ENCODE data around the gene KCNK3. TPM values are rescaled to one million over a fixed set of nuclear protein-coding genes. Genes with fewer than 3 reads are reported as not detected.
"Not testable (repeated sequence)": the region's sequence is repeated elsewhere in the genome, so short reads cannot be mapped to it uniquely, and the experiment has no call there.

The KCNK3 gene
- total and polyA plus RNA-seq, 5 experiments from 2014 or later = not detected

DNA sequence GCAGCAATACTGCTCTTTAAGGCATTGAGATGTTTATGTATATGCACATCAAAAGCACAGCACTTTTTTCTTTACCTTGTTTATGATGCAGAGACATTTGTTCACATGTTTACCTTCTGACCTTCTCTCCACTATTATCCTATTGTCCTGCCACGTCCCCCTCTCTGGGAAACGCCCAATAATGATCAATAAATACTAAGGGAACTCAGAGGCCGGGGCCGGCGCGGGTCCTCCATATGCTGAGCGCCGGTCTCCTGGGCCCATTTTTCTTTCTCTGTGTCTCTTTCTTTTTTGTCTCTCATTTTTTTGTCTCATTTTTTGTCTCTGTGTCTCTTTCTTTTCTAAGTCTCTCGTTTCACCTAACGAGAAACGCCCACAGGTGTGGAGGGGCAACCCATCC lies 57.9 kb downstream of the KCNK3 start:
- DNase-seq, H3K4me3 Mint-ChIP-seq, H3K27me3 Mint-ChIP-seq, H3K36me3 Mint-ChIP-seq, ATAC-seq, H3K9me3 Mint-ChIP-seq, H3K4me1 Mint-ChIP-seq, POLR2A ChIA-PET: not testable (repeated sequence)
- H3K27ac Mint-ChIP-seq = peak overlapping the region in 1 of 10 donors; percentile 22

DNA sequence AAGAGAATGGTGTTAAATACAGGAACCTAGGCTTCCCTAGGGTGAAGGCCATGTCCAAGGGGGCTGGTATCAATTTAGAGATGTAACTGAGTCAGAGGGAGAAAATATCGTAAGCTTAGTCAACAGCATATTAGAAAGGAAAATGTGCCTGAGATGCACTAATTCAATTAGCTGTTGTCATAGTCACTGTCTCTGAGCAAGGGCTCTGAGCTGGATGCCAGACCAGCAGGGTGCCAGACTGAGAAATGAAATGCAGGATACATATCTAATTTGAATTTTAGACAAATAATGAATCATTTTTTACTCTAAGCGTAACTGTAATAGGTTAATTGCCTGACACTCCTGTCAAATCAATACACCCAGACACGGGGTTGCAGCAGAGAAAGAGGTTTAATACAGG lies 60.1 kb downstream of the KCNK3 start:
- Mint-ChIP-seq H3K36me3 (no peaks in the 10 kb centered on the region), H3K27me3 (peaks cover 0 to 10% (median 0%) of the 10 kb centered on the region in 5 donors), H3K9me3 (no peaks in the 10 kb centered on the region), H3K4me1 (peaks cover 0 to 2% (median 0%) of the 10 kb centered on the region in 4 donors), H3K27ac (no peak overlapping the region), H3K4me3 (no peak overlapping the region)
- no peak for DNase-seq
- POLR2A ChIA-PET = no interaction called here
- no peak for ATAC-seq

DNA sequence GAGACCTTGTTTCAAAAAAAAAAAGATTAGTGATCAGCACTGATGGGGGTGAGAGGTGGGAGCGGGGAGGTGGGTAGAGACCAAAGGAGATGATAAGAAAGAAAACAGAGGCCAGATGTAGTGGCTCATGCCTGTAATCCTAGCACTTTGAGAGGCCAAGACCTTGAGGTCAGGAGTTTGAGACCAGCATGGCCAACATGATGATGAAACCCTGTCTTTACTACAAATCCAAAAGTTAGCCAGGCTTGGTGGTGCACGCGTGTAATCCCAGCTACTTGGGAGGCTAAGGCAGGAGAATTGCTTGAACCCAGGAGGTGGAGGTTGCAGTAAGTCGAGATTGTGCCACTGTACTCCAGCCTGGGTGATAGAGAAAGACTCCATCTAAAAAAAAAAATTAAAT lies 62.0 kb downstream of the KCNK3 start:
- Mint-ChIP-seq H3K36me3 (no peaks in the 10 kb centered on the region), H3K27me3 (peaks cover 0 to 10% (median 0%) of the 10 kb centered on the region in 5 donors), H3K4me3 (no peak overlapping the region), H3K27ac (no peak overlapping the region), H3K9me3 (no peaks in the 10 kb centered on the region), H3K4me1 (peaks cover 0 to 2% (median 0%) of the 10 kb centered on the region in 4 donors)
- POLR2A ChIA-PET = no interaction called here
- DNase-seq = no peak
- ATAC-seq = no peak

DNA sequence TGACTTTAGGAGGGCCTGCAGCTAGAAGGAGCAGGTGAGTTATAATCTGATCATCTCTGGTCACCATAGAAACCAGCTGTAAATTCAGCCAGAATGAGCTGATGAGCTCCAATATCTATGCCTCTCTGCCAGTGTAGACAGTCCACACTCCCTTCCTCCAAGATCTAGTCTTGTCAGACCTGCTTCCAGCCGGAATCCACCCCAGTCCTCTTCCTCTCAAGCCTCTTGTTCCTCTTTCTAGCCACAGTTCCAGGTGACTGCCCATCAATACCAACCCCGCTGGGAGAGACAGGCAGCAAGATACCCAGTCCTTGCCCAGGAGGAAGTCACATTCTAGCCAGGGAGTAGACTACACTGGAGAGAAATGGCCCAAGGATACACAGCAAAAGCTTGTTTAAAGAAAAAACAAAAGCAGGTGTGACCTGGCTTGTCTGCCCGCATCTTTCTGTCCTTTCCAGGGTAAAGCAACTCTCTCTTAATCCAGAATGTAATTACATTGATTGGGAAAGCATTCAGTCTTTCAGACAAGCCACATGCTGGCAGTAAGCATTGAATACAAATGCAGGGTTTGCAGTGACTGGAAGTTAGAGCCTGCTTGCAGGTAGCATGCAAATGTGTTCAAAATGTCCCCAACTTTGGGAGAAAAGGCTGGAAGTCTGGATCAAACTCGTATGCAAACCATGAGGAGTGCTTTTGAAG lies 62.6 kb downstream of the KCNK3 start:
- H3K27ac Mint-ChIP-seq = peak overlapping the region in 1 of 10 donors; percentile 32
- H3K4me1 Mint-ChIP-seq = peaks cover 0 to 2% (median 0%) of the 10 kb centered on the region in 4 donors
- DNase-seq = no peak
- no peaks in the 10 kb centered on the region for H3K9me3 Mint-ChIP-seq
- H3K4me3 Mint-ChIP-seq = no peak overlapping the region
- no peaks in the 10 kb centered on the region for H3K36me3 Mint-ChIP-seq
- no peak for ATAC-seq
- POLR2A ChIA-PET = no interaction called here
- peaks cover 0 to 10% (median 0%) of the 10 kb centered on the region in 5 donors for H3K27me3 Mint-ChIP-seq

DNA sequence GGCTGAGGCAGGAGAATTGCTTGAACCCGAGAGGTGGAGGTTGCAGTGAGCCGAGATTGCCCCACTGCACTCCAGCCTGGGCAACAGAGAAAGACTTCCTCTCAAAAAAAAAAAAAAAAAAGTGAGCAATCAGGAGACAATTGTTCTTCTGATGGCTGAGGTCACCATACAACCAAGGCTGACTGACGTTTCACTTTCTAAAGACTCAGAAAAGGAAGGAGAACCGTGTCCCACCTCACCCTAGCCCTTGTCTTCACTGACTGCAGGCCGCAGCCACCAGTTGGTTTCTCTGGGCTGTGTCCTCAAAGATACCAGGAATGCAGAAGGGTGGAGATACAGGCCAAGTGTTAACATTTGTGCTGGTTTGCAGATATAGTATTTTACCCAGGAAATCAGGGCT lies 63.8 kb downstream of the KCNK3 start:
- POLR2A ChIA-PET = no interaction called here
- Mint-ChIP-seq H3K27ac (no peak overlapping the region), H3K36me3 (no peaks in the 10 kb centered on the region), H3K4me1 (peaks cover 0 to 2% (median 0%) of the 10 kb centered on the region in 4 donors), H3K9me3 (no peaks in the 10 kb centered on the region), H3K27me3 (peaks cover 0 to 10% (median 0%) of the 10 kb centered on the region in 5 donors), H3K4me3 (no peak overlapping the region)
- ATAC-seq (no peak), DNase-seq (no peak)

DNA sequence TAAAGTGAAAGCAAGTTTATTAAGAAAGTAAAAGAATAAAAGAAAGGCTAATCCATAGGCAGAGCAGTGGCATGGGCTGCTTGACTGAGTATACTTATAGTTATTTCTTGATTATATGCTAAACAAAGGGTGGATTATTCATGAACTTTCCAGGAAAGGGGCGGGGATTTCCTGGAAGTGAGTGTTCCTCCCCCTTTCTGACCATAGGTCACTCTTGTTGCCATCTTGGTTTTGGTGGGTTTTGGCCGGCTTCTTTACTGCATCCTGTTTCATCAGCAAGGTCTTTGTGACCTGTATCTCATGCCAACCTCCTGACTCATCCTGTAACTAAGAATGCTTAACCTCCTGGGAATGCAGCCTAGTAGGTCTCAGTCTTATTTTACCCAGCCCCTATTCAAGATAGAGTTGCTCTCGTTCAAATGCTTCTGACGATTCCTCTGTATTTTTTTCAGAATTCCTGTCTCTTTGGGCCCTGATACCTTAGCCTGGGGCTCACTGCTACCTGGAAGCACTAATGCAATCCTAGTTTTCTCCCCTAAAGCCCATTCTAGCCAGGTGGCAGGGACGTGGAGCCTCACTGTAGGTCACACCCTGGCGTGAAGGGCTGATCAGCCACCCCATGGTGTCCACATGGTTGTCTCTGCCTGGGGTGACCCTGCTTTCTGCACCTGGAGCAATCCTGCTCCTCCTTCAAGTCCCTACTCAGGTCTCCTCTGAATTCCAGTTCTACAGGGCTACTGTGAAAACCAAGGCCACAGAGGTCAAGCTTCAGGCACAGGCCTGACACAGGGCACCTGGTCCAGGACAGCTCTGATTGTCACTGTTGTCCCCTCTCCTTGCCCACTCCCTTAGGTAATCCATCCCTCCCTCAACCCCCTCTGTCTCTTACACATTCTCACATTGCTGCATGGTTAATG lies 65.6 kb downstream of the KCNK3 start:
- H3K36me3 Mint-ChIP-seq = no peaks in the 10 kb centered on the region
- peaks cover 0 to 10% (median 0%) of the 10 kb centered on the region in 5 donors for H3K27me3 Mint-ChIP-seq
- no peaks in the 10 kb centered on the region for H3K9me3 Mint-ChIP-seq
- ATAC-seq = no peak
- peaks cover 0 to 5% (median 1%) of the 10 kb centered on the region in 4 donors for H3K4me1 Mint-ChIP-seq
- H3K4me3 Mint-ChIP-seq = no peak overlapping the region
- no peak overlapping the region for H3K27ac Mint-ChIP-seq
- POLR2A ChIA-PET = no interaction called here
- no peak for DNase-seq

DNA sequence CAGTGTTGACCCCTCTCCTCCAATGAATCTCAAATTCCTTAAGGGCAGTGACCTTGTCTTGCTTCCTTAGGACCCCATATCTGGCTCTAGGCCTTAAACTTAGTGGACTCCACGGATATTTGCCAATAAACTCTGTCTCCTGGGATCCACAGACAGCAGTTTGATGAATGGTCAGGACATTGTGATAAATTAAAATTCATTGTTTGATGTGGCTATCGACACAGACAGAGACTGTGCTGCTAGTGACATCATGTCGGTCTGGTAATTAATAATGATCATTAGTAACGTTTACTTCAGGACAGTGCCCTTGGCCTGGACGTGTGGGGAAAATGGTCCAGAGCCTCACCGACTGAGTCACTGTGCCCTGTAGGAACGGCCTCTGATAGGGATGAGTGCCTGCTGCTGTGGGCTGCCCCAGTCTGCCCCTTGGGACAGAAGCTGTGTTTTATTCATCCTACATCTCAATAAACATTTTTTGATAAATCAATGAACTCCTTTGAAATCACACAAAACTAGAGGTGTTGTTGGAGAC lies 66.3 kb downstream of the KCNK3 start:
- ATAC-seq = no peak
- no peak for DNase-seq
- Mint-ChIP-seq H3K27ac (peak overlapping the region in 1 of 10 donors; percentile 31), H3K27me3 (peaks cover 0 to 9% (median 0%) of the 10 kb centered on the region in 5 donors), H3K9me3 (no peaks in the 10 kb centered on the region), H3K4me3 (no peak overlapping the region), H3K4me1 (peaks cover 0 to 10% (median 4%) of the 10 kb centered on the region in 4 donors), H3K36me3 (no peaks in the 10 kb centered on the region)
- POLR2A ChIA-PET = no interaction called here

DNA sequence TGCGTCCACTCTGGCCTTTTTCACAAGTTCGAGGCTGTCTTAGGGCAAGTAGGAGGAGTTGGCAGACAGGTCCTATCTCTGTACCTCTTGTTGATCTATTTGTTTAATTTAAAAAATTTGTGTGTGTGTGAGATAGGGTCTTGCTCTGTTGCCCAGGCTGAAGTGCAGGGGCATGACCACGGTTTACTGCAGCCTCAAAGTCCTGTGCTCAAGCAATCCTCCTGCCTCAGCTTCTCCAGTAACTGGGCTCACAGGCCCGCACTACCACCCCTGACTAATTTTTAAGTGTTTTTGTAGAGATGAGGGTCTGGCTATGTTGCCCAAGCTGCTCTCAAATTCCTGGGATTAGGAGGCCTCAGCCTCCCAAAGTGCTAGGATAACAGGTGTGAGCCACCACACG lies 67.3 kb downstream of the KCNK3 start:
- Mint-ChIP-seq H3K4me1 (peaks cover 2 to 16% (median 8%) of the 10 kb centered on the region in 4 donors), H3K4me3 (no peak overlapping the region), H3K9me3 (peaks cover 0 to 1% (median 0%) of the 10 kb centered on the region in 9 donors), H3K36me3 (no peaks in the 10 kb centered on the region), H3K27me3 (peaks cover 0 to 3% (median 0%) of the 10 kb centered on the region in 5 donors), H3K27ac (peak overlapping the region in 1 of 10 donors; percentile 5)
- ATAC-seq (no peak), DNase-seq (no peak)
- POLR2A ChIA-PET = no interaction called here

DNA sequence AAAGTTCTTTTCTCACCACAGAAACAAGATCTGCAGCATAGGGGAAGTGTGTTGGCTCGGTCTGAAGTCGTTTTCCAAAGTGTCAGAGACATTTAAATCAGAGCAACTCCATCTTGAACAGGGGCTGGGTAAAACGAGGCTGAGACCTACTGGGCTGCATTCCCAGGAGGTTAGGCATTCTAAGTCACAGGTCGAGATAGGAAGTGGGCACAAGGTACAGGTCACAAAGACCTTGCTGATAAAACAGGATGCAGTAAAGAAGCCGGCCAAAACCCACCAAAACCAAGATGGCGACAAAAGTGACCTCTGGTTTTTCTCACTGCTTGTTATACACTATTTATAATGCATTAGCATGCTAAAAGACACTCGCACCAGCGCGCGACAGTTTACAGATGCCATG lies 68.5 kb downstream of the KCNK3 start:
- Mint-ChIP-seq H3K4me3 (peak overlapping the region in 1 of 10 donors; percentile 67), H3K4me1 (peaks cover 7 to 25% (median 20%) of the 10 kb centered on the region in 4 donors)
- H3K27ac Mint-ChIP-seq, H3K27me3 Mint-ChIP-seq, POLR2A ChIA-PET, H3K9me3 Mint-ChIP-seq, DNase-seq, ATAC-seq, H3K36me3 Mint-ChIP-seq: not testable (repeated sequence)

DNA sequence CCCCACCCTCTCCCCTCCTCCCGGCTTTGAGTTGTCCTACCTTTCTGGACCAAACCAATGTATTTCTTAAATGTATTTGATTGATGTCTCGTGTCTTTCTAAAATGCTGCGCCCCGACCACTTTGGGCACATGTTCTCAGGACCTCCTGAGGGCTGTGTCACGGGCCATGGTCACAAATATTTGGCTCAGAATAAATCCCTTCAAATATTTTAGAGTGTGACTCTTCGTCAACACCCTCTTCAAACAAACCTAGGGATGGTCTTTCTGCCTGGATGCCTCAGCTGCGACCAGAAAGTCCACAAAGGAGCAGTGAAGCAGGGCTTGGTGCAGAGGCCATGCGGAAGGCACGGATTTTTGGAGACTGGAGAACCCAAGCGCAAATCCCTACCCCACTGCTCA lies 70.5 kb downstream of the KCNK3 start:
- no peaks in the 10 kb centered on the region for H3K36me3 Mint-ChIP-seq
- POLR2A ChIA-PET = interaction anchor here (0.6 kb wide), 1 partner anchor 1215 kb away, joined by 3 read pairs; no protein-coding TSS in a partner anchor
- DNase-seq (no peak), ATAC-seq (no peak)
- peak overlapping the region; percentile 72 to 98 (median 92) for H3K4me3 Mint-ChIP-seq
- H3K27ac Mint-ChIP-seq = peak overlapping the region in 5 of 10 donors; percentile 20 to 91 (median 63)
- H3K4me1 Mint-ChIP-seq = peaks cover 11 to 43% (median 34%) of the 10 kb centered on the region in 4 donors
- H3K9me3 Mint-ChIP-seq = peaks cover 0 to 1% (median 0%) of the 10 kb centered on the region in 9 donors
- H3K27me3 Mint-ChIP-seq = no peaks in the 10 kb centered on the region

DNA sequence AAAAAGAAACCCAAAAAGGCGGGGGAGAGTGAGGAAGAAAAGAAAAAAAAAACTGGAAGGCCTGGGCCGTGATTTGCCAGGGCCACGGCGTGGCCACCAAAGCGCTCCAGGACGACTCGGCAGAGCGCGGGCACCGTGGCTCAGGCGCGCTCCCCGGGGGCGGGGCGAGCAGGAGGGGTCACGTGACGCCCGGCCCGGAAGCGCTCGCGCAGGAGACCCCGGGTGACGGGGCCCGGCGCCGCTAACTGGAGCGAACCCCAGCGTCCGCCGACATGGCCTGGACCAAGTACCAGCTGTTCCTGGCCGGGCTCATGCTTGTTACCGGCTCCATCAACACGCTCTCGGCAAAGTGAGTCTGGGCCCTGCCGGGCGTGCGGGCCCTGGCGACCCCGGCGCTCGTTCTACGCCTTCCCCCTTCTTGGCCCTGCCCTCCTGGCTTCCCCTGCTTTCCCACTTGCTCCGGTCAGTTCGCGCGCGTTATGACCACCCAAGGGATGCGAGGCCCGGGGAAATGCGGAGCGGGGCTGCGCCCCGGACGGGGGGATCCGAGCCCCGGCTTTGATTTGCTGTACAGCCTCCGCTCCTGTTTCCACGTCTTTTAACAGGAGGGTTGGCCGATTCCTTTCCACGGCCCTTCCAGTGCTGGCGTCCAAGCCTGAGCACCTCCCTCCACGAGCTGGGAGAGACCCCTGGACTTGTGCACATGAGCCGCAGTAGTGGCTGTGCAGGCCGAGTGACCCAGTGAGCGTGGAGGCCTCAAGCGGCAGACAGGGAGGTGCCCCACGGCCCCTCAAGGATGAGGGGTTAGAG lies 71.8 kb downstream of the KCNK3 start, which contains the start of gene SLC35F6:
Gene SLC35F6, plus strand, starts transcription at position 207 of the 810 bp plus-strand sequence. Its CDS starts 66 bp downstream, at position 273.
- DNase-seq (peak; percentile 74 to 91 (median 85)), ATAC-seq (peak; percentile 95 to 96)
- Mint-ChIP-seq H3K36me3 (peaks cover 0 to 3% (median 0%) of the 10 kb centered on the region in 3 donors), H3K4me1 (peaks cover 16 to 55% (median 44%) of the 10 kb centered on the region in 4 donors), H3K9me3 (peaks cover 0 to 1% (median 0%) of the 10 kb centered on the region in 9 donors), H3K27ac (peak within 1 kb of the TSS; percentile 81 to 97 (median 92)), H3K27me3 (no peaks in the 10 kb centered on the region), H3K4me3 (peak within 1 kb of the TSS; percentile 76 to 98 (median 95))
- POLR2A ChIA-PET = interaction anchor here (0.6 to 1.2 kb wide), 7 partner anchors 8 to 998 kb away, joined by 3 to 6 read pairs (median 4); no protein-coding TSS in a partner anchor

DNA sequence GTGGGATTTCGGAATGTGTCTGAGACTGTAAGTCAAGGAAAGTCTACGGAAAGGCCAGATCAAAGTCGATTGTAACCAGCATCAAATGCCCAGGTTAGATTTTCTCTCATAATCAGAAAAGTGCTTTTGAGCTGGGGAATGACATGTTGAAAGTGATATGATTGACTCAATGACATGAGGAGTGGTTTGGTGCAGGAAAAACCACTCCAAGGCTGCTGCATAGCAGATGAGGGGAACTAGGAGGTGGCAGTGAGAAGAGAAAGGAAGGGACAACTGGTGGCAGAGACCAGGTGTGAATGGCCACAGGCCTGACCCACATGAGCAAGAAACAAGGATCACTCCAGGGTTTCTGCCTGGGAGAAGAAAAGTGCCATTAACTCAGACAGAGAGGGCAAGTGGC lies 72.4 kb downstream of the KCNK3 start:
- POLR2A ChIA-PET = interaction anchor here (0.6 to 1.2 kb wide), 3 partner anchors 160 to 998 kb away, joined by 3 to 4 read pairs (median 3); no protein-coding TSS in a partner anchor
- DNase-seq (no peak), ATAC-seq (no peak)
- Mint-ChIP-seq H3K9me3 (peaks cover 0 to 1% (median 0%) of the 10 kb centered on the region in 9 donors), H3K27me3 (no peaks in the 10 kb centered on the region), H3K27ac (peak overlapping the region; percentile 81 to 97 (median 92)), H3K36me3 (peaks cover 0 to 3% (median 0%) of the 10 kb centered on the region in 3 donors), H3K4me3 (peak overlapping the region; percentile 76 to 98 (median 95)), H3K4me1 (peaks cover 19 to 61% (median 50%) of the 10 kb centered on the region in 4 donors)
